Measurements from ENCODE around the gene ANKRD13B. TPM values are rescaled to one million over a fixed set of nuclear protein-coding genes. Genes with fewer than 3 reads are reported as not detected.
A peak's percentile ranks its signal among the peaks of the same experiment; 100 is the strongest.

Gene ANKRD13B
- total RNA-seq, 1 donor from 2014 or later: 22.4 TPM

- ATAC-seq (no peak), DNase-seq (ENCODE audit: low spot score) (no peak)
- intact Hi-C loops (cut with DNase I): no loop called here
These were observed 62.4 kb downstream of the ANKRD13B start for GRCh38 chr17:29655323-29655722.

GRCh38 chr17:29659155-29659554 is 66.2 kb downstream of the ANKRD13B start:
- DNase-seq (ENCODE audit: low spot score) (no peak), ATAC-seq (no peak)
- intact Hi-C loops (cut with DNase I): no loop called here

- intact Hi-C loops (cut with DNase I): no loop called here
- ATAC-seq (no peak), DNase-seq (ENCODE audit: low spot score) (no peak)
These were observed 68.3 kb downstream of the ANKRD13B start for GRCh38 chr17:29661213-29661612.

GRCh38 chr17:29663155-29663554 is 70.2 kb downstream of the ANKRD13B start:
- intact Hi-C loops (cut with DNase I): no loop called here
- ATAC-seq: peak; percentile 30
- DNase-seq (ENCODE audit: low spot score): no peak

Other genes with a start within 250 kb of the ANKRD13B start
- gene TAOK1, start 202.8 kb upstream of the ANKRD13B start, total RNA-seq: 101 TPM
- 11.1 TPM for gene ABHD15, start 26.1 kb upstream of the ANKRD13B start, total RNA-seq
- 39.9 TPM for gene TP53I13, start 24.4 kb upstream of the ANKRD13B start, total RNA-seq
- 93.8 TPM for gene GIT1, start 3.5 kb upstream of the ANKRD13B start, total RNA-seq
- gene CORO6, start 29.8 kb downstream of the ANKRD13B start, total RNA-seq: 21.5 TPM

All from sciatic nerve (tissue), 2 donors.